ENCODE results near the gene RIMKLA. TPM values are rescaled to one million over a fixed set of nuclear protein-coding genes. Genes with fewer than 3 reads are reported as not detected.

Gene RIMKLA, protein sequence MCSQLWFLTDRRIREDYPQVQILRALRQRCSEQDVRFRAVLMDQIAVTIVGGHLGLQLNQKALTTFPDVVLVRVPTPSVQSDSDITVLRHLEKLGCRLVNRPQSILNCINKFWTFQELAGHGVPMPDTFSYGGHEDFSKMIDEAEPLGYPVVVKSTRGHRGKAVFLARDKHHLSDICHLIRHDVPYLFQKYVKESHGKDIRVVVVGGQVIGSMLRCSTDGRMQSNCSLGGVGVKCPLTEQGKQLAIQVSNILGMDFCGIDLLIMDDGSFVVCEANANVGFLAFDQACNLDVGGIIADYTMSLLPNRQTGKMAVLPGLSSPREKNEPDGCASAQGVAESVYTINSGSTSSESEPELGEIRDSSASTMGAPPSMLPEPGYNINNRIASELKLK
- total RNA-seq (2014; rRNA removed; shearing (Covaris generic)), result 0.85 and 1.0 TPM in 2 replicates

DNA sequence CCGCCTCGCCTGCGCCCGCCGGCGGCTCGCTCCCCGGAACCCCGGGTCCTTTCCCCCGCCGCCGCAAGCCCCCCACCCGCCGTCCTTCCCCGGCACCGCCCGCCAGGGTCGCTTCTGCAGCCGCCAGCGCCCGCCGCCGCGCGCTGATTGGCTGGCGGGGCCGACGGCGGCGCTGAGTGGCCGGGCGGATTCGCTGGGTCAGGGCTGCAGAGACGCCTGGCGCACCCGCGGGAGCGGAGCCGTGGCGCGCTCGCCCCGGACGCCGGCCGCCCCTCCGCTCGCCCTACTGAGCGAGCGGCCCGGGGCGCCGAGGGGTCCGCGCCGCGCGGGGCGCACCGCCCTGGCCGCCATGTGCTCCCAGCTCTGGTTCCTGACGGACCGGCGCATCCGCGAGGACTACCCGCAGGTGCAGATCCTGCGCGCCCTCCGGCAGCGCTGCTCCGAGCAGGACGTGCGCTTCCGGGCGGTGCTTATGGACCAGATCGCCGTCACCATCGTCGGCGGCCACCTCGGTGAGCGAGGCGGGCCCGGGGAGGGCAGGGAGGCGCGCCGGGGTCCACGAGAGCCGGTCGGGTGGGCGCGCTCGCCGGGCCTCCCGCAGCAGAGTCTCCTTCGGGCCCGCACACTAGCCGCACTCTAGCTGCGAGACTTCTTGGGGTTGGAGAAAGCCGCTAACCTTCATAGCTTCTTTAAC lies at the start of gene RIMKLA:
Gene RIMKLA, plus strand, starts transcription at position 207 of the 694 bp plus-strand sequence. Its CDS starts 143 bp downstream, at position 350.
- DNase-seq (ENCODE audit: low spot score), result no peak

DNA sequence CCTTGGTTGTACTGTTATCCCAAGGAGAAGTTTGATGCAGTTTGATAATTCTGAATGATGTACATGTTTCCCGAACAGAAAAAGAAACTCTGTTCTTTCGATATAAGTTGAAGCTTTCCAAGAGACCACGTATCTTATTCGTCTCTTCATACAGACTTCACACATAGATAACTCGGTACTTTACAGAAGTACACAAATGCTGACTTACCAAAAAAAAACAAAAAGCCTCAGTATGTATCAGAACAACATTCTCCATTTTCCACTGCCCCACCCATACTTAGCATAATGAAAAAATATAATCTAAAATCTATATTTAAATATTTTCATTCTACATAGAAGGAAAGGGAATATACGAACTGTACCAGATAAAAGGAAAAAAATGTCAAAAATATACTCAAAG lies 47.7 kb upstream of the RIMKLA start:
- DNase-seq (ENCODE audit: low spot score), result no peak

DNA sequence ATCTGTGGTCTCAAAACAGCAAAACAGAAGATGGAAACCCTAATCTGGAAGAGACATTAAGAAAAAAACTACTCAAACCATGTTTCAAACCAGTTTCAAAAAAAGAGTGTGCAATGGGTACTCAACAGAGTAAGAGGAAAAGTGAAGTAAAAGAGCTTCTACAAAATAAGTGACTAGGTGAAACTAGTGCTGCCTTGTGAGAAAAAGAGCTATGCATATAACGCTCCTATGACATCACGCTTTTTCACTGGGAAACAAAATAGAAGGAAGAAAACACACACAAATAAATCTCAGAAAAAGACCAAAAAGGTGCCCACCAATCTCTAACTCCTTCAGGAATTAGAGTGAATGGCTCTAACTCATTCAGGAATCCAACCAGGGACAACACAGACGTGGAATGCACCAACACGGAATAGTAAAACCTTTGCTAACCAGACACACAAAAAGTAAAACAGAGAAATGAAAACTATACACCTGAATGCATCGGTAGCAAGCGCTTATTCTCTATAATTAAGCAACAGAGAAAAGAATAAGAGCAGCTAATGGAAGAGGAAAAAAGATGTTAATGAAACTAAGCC lies 46.8 kb upstream of the RIMKLA start:
- no peak for DNase-seq (ENCODE audit: low spot score)

DNA sequence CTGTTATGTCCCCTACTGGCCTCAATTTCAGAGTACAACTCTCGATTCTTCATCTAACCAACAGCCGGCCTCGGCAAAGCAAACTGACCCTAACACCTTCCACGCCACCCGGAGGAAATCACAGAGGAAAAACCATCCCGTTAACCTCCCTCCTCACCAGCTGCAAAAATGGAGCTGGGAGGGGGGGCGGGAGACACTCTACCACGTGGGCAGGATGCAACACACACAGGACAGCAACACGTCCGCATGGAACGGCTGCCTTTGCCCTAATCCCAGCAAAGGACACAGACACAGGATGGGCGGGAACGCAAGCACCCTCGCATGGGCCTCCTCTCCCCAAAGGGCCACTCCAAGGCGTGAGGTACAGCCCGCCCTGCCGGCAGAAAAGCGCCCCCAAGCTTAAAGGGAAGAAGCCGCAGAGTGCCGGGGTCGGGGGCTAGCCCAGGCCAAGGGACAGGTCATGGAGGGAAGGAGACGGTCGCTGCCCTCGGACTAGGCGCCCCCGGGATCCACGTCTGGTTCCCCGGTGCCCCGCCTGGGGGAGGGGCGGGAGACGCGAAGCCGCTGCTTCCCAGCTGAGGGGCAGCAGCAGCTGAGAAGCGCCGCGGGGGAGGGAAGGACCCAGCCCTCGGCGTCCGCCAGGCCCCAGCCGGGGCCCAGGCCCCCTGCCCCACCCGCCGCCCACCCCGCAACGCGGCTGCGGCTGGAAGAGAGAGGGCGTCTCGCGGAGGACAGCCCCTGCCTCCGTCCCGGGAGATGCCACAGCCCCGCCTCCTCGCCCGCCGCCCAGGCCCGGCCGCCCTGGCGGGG lies 46.1 kb upstream of the RIMKLA start:
- DNase-seq (ENCODE audit: low spot score), result peak; percentile 70

DNA sequence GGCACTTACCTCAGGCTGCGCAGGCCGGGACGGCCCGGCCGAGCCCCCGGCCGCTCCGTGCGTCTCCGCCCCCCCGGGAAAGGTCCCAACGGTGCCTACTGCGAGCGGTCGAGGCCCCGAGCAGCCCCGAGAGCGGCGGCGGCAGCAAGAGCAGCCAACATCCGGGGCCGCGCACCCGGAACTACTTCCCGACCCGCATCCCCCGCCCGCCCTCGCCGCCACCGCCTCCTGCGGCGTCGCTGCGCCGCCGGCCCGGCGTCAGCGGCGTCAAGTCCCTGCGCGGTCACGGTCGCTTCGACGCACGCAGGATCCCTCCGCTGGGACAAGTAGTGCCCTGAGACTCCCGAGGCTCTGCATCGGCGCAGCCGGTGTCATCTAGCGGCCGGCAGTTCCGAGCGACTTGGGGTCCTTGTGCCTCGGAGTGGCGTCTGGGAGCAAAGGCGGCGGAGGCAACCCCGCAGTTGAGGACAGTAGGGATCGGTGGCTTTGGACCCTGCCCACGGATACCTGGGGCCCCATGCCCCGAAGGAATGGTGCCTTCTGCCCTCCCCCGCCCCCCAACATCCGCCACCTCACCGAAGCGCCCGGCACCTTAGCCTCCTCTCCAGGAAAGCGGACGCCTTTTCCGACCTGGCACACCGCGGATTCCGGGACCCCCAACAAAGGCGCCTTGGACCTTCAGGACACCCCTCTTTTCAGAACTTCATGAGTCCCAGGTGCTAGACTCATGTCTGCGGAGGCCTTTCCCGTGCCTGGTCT lies 45.4 kb upstream of the RIMKLA start, which contains the start of gene FOXJ3:
Gene FOXJ3, minus strand, starts transcription at position 186 of the 759 bp plus-strand sequence. CDS start 24,142 bp downstream, outside the sequence.
- DNase-seq (ENCODE audit: low spot score), result peak; percentile 94

DNA sequence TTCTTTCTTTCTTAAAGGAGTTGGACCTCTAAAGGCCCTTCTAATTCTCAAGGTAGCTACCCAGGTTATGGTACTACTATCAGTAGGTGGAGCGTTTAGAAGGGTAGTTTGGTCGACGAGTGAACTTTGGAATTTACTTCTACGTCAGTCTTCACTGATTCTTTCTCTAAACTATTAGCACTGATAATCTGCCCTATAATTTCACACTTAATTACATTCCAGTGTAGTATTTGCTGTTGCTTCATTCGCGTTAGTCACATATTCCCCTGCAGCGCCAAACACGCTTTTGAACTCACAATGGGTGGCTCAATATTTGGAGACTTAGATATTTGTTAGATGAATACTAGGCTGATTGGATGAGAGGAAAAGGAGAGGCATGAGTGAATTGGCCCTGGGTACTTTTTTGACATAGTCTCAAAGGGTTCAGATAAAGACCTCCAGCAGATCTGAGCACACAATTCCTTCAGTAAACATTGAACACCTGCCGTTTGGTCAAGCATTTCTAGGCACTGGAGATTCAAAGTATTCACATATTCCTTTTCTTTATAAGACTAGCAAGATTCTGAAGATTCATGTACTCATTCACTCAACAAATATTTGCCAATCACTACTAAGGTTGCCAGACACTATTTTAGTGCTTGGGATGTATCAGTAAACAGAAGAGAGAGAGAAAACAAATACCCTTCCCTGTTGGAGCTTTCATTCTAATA lies 44.6 kb upstream of the RIMKLA start:
- no peak for DNase-seq (ENCODE audit: low spot score)

DNA sequence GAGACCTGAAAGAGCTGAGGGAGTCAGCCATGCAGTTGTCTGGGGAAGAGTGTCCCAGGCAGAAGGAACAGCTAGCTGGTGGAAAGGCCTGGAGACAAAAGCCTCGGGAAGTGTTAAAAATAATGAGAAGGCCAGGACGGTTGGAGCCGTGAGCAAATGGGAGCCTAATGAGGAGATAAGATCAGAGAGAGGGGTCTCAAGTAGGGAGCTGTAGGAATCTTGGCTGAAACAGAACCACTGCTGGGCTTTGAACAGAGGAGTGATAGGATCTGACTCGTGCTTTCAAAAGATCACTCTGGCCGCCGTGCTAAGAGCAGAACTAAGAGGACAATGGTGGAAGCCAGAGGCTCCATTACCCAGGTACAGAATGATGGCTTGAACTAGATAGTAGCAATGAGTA lies 43.6 kb upstream of the RIMKLA start:
- DNase-seq (ENCODE audit: low spot score), result no peak

DNA sequence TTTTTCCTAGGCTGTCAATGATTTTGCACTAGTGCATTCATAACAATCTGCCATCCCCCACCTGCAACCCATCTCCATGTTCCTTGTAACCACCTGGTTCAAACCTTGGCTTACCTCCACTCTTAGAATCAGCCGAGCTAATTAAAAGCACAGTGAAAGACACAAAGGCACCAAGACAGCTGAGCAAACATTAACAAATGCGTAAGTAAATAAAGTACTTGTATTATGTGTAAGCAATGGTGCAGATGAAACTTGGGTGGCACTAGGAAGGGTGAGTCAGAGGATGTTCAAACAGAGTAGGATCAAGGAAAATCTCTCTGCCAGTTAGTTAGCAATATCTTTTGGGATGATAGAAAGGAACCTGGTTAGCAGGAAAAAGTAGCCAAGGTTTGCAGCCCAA lies 40.5 kb upstream of the RIMKLA start:
- DNase-seq (ENCODE audit: low spot score), result peak; percentile 81

DNA sequence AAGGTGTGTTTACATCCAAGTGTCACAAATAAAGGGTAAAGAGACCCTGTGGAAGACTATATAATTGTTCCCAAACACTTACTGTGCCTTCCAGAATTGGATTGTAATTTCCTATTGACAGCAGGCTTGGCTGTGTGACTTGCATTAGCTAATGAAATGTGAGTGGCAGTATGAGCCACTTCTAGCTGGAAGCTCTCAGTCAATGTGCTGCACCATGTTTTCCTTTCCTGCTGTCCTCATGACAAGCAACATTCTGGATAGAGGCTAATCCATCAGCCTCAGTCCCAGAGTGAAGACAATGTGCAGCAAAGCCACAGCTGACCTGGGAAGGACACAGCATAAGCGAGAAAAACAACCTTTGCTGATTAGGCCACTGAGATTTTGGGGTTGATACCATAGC lies 39.7 kb upstream of the RIMKLA start:
- DNase-seq (ENCODE audit: low spot score), result no peak

DNA sequence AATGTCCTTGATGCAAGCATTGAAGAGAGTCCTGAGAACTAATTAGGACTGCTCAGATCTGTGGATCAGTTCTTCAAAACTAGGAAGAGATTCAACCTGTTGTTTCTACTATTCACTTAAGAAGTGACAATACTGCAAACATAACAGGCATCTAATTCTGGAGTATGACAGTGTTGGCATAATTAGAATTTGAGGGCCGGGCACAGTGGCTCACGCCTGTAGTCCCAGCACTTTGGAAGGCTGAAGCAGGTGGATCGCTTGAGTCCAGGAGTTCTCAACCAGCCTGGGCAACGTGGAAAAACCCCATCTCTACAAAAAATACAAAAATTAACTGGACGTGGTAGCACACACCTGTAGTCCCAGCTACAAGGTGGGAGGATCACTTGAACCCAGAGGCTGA lies 37.5 kb upstream of the RIMKLA start:
- DNase-seq (ENCODE audit: low spot score), result no peak

DNA sequence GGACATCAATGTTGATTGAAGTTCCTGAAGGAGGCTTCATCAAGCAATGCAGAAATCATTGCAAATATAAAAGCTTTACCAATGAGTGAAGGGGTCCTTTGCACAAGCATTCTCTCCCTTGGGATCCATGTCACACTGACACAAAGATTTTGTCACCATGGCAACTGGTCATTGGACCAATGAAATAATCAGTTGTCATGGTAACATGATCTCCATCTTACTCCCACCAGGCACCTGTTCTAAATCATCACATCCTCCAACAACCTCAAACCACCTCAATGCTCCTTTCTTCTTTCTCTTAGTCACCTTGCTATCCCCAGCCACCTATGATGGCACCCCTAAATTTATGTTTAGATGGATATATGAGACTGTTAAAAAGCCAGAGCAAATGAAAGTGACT lies 32.1 kb upstream of the RIMKLA start:
- no peak for DNase-seq (ENCODE audit: low spot score)

DNA sequence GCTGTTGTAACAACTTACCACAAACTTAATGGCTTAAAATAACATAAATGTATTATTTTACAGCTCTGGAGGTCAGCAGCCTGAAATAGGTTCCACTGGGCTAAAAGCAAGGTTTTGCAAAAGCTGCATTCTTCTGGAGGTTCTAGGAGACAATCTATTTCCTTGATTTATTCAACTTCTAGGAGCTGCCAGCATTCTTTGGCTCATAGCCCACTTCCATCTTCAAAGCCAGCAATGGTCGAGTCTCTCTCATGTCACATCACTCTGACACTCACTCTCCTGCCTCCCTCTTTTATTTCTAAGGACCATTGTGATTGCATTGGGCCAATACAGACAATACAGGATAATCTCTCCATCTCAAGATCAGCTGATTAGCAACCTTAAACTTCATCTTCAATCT lies 30.5 kb upstream of the RIMKLA start:
- no peak for DNase-seq (ENCODE audit: low spot score)

DNA sequence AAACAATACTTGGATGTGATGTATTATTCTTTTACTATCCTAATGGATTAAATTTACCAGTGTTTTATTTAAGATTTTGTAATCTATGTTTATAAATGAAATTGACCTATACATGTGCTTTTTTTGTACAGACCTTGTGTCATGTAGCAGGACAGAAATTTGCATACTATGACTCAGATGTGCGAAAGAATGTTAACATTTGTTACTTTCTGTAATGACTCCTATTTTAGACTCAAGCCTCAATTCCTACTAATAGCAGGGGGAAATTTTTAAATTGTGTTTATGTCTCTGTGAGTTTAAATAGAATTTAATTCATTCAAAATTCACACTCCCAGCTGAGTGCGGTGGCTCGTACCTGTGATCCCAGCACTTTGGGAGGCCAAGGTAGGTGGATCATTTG lies 21.8 kb upstream of the RIMKLA start:
- no peak for DNase-seq (ENCODE audit: low spot score)

DNA sequence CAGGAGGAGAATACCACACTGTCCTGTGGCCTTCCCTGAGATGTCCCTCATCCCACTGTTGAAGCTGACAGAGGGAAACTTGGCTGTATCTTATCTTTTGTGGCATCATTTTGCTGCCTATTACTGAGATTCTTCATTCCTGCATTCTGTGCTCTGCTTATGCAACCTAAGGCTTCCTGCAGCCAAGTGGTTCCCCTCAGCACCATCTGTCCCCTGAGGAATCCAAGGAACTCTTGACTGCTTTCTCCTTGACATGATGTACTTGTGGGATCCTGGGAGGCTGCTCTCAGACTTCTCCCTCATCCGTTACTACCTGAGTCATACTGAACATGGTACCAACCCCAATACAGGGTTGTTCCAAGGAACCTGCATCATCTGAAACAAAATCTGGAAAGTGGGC lies 21.1 kb upstream of the RIMKLA start:
- DNase-seq (ENCODE audit: low spot score), result no peak

DNA sequence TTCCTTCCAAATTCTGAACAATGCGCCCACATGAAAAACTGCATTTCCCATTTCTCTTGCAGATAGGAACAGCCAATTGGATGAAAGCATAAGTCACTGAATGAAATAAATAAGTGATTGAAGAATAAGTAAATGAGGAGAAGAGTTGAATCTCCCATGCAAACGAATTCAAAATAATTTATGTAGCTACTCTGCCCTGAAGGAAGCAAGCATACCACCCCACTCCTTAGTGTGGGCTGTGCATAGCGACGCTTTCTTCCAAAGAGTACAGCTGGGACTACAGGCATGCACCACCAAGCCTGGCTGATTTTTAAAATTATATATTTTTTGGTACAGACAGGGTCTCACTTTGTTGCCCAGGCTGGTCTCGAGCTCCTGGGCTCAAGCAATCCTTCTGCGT lies 16.5 kb upstream of the RIMKLA start:
- DNase-seq (ENCODE audit: low spot score), result no peak

DNA sequence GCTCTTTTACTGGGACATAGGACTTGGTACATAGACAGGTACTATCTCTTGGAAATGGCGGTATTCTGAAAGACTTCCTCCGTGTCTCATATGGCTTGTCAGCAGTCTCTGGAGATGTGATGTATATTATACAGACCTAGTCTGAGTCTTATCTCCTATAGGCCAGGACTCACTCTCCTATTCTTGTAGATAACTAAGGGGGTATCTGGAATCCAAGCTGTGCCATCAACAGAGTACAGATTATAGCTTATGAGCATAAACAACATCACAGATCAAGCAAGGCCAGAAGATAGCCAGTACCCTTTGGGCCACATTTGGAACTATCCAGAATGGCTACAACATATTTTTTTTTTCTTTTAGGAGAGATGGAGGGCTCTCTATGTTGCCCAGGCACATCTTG lies 16.1 kb upstream of the RIMKLA start:
- DNase-seq (ENCODE audit: low spot score), result no peak

DNA sequence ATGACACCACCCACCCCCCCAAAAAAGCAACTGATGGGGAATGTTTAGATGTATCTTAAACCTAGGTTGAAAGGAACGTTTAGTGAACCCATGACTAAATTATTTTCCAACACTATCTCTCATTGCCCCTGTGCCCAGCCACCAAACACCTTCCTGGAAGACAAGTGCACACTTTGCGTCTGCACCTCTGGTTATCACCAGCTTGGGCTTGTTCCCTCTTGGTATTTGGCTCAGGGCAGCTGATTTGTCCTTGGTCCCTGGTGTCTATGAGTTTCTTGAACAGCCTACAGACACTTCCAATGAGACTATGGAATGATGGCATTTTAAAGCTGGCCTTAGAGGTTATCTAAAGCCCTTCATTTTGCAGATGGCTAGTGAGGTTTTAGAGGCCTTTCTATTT lies 15.5 kb upstream of the RIMKLA start:
- DNase-seq (ENCODE audit: low spot score), result no peak

DNA sequence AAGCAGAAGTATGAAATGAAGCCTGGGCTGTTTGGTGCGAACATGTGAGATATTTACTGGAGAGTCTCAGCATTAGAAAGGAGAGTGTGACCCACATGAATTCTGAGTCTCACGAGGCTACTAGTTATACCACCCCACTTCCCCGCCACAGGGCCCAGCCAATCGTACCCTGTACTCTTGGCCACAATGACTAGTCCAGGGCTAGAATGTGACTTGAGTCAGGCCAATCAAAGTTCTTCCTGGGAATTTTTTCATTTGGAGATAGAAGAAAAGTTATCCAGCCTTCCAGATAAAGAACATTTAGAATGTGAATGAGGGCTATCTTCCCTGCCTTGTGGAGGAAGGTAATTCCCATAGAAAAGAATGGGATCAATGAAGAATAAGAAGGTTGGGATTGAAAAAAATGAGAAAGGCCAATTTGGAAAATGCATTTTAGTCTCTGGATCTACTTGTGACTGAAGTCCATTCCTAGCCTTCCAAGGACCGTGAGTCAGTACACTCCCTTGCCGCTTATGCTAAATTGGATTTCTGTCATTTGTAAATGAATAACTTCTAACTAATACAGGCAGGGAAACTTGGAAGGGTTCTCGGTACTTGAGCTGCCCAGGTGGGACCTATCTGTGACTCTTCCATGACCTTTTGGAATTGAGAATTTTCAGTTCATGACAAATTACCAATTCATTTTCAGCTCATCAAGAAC lies 12.3 kb upstream of the RIMKLA start:
- no peak for DNase-seq (ENCODE audit: low spot score)

DNA sequence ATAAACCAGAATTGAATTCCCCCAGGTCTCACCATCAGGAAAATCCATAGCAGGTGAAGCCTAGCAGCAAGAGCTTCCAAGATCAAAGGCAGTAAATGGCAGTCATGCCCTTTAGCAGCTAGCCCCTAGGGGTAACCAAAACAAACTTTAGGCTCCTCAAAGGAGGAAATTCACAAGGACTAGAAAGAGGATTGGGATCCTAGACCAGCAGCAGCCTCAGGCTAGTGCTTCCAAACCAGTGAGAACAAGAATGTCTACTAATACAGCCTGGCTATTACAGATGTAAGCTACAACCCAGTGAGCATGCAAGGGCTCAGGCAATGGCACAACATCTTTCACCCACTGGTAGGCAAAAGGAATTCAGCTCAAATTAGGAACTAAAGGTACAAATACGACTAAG lies 11.1 kb upstream of the RIMKLA start:
- DNase-seq (ENCODE audit: low spot score), result no peak

All from H4 (cell line).